Bronchial epithelial cell (primary cell): Measurements from ENCODE around the gene MINDY3. TPM values are rescaled to one million over a fixed set of nuclear protein-coding genes. Genes with fewer than 3 reads are reported as not detected.

ENCODE experiments used
- DNase-seq: peaks from one replicate; pipeline ENCODE4 v3.0.0-alpha.2; 2010; ENCODE audit warnings: low read depth
- FAIRE-seq: peaks from 2 replicates; lab custom pipeline; 2011; peaks lifted over from hg19 to GRCh38; lab: Jason Lieb, UNC
- H3K27me3 ChIP-seq: 2 replicates; pipeline ENCODE4 v1.5.1; 2011; ENCODE audit warnings: low read length; ENCODE audit not compliant: control insufficient read depth, insufficient read depth
- H3K36me3 ChIP-seq: 2 replicates; pipeline ENCODE4 v1.5.1; 2011; ENCODE audit warnings: low read length; ENCODE audit not compliant: control insufficient read depth, insufficient read depth
- H3K4me3 ChIP-seq: 2 replicates; pipeline ENCODE4 v1.5.1; 2011; ENCODE audit warnings: mild to moderate bottlenecking, low read depth, low read length, control low read depth
- total RNA-seq: library from RNA; depleted of rRNA; stranded (reverse); fragments of >200 nt; gene quantifications from 2 replicates; pipeline ENCODE4 v1.2.1, GENCODE V29; 2014
- TF ChIP-seq, protein P1 (sequence below): IDR thresholded peaks from 2 replicates; pipeline ENCODE4 v1.5.1; 2011; ENCODE audit warnings: mild to moderate bottlenecking, moderate library complexity, low read length, control low read depth, inconsistent platforms; ENCODE audit not compliant: insufficient read depth, severe bottlenecking

Gene MINDY3
- total RNA-seq, 1 donor from 2014 or later: 19.7 TPM

DNA sequence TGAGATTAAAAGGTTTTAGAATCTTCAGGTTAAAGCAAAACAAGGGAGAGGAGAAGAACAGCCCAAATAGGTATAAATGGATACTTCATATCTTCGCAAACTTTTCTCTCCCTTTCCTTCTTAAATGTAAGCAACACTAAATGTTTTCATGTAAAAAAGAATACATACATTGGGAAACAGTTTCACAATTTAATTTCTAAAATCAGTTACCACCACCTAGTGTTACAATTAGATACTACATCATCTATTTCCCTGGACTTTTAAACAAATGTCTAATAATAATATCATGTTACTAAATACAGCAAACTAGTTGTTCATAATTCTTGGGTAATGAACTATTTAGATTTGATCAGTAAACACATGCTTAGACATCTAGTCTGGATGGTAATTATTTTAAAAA lies 35.8 kb downstream of the MINDY3 start:
- no peak overlapping the region for H3K4me3 ChIP-seq
- no peaks in the 10 kb centered on the region for H3K27me3 ChIP-seq
- DNase-seq: peak; percentile 52
- no peaks in the 10 kb centered on the region for H3K36me3 ChIP-seq
- no peak for FAIRE-seq
- TF ChIP-seq, protein P1, sequence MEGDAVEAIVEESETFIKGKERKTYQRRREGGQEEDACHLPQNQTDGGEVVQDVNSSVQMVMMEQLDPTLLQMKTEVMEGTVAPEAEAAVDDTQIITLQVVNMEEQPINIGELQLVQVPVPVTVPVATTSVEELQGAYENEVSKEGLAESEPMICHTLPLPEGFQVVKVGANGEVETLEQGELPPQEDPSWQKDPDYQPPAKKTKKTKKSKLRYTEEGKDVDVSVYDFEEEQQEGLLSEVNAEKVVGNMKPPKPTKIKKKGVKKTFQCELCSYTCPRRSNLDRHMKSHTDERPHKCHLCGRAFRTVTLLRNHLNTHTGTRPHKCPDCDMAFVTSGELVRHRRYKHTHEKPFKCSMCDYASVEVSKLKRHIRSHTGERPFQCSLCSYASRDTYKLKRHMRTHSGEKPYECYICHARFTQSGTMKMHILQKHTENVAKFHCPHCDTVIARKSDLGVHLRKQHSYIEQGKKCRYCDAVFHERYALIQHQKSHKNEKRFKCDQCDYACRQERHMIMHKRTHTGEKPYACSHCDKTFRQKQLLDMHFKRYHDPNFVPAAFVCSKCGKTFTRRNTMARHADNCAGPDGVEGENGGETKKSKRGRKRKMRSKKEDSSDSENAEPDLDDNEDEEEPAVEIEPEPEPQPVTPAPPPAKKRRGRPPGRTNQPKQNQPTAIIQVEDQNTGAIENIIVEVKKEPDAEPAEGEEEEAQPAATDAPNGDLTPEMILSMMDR: no peak

DNA sequence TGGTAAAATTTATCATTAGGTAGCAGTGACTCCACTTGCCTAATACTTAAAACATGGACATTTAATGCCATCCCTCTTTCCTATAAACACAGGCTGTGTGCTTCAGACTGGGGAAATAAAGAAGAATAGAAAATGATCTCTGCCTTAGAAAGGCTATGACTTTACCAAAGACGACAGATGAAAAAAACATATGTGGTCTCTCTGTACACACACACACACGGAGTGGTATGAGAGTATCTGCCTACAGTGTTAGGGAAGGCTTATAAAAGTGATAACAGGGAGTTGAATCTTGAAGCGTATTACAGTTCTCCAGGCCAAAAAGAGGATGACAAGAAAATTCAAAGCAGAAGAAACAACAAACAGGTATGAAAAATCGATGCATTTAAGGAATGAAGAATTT lies 38.2 kb downstream of the MINDY3 start:
- DNase-seq (no peak), FAIRE-seq (no peak)
- TF ChIP-seq, protein P1: no peak
- Histone ChIP-seq H3K36me3 (no peaks in the 10 kb centered on the region), H3K4me3 (no peak overlapping the region), H3K27me3 (no peaks in the 10 kb centered on the region)

DNA sequence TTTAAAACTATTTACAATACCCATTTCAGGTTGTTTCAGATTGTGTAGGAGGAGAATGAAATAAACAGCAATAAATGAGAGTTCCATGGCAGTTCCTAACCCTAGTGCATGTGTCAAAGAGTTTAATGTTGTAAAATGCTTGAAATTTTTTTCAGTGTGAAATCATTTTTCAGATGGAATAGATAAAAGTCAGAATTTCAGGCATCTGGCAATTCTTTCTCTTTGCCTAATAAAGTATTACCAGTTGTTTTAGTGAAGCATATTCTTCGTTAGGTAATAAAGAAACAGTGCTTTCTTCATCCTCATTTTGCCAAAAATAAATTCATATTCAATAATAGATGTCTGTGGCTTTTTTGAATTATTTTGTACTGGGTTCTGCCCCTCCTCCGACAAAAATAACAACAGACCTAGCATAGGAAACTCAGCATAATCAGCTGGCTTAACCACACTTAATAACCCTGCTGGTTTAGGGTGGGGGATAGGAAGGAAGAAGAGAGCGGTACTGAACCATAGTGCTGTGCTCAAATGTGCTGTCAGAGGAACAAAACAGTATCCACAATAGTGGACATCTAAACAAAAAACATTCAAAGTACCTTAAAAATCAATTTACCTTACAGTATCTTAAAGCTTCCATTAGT lies 39.1 kb downstream of the MINDY3 start:
- no peak for DNase-seq
- FAIRE-seq: no peak
- TF ChIP-seq, protein P1: no peak

DNA sequence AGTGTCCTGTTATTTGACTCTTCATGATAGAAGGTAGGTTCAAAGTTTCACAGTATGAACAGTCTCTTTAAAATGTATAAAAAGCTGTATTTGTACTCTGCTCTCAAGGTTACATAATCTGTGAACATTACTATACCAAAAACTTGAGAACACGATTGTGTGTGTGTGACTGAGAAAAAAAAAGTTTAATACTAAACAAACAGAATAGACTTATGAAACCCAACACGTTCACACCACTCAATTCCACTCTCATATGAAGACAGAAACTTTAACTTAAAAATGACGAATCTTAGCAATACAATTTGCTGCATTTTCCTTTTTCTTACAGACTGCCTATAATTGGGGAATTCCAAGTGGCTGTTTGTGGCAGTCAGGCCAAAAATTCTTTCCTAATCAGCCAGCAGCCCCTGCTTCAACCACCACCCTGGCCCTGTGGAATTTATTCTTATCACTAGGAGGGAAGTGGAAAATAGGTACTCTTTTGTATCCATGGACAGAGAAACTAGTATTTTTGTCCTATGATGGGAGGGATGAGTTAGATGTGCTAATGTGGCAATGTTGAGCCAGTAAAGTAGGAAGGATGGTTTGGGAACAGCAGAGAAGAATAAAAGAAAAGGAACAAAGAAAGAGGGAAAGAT lies 42.8 kb downstream of the MINDY3 start:
- no peak overlapping the region for H3K4me3 ChIP-seq
- no peak for DNase-seq
- no peaks in the 10 kb centered on the region for H3K27me3 ChIP-seq
- no peak for FAIRE-seq
- TF ChIP-seq, protein P1: no peak
- H3K36me3 ChIP-seq: no peaks in the 10 kb centered on the region

More for the DNA sequence above, 39.1 kb downstream of the MINDY3 start:
- Histone ChIP-seq H3K27me3 (no peaks in the 10 kb centered on the region), H3K36me3 (no peaks in the 10 kb centered on the region), H3K4me3 (no peak overlapping the region)

DNA sequence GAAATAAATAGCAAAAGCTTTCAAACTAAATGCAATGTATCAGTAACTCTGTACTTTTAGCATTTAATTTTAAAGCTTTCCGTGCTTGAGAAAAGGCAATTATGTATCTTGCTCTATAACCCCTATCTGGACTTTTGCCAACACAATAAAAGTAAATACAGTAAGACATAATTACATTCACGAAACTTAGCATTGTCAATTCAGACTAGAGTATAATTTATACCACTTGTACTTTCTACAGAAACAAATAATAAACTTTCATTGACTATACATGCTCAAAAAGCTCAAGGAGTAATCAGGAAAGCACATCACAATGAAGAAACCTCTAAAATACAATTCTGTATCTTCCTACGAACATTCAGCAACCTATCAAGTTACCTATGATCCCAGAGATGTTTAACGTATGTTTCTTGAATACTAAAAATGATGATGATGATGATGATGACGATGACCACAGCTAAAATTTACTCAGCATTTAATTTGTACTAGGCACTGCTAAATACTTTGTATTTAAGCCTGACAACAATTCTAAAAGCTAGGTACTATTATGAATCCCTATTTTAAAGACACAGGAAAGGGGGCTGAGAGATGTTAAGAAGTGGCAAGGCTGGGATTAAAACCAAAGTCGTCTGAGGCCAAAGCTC lies 44.9 kb downstream of the MINDY3 start:
- DNase-seq (no peak), FAIRE-seq (no peak)

More for the DNA sequence above, 44.9 kb downstream of the MINDY3 start:
- no peaks in the 10 kb centered on the region for H3K36me3 ChIP-seq
- H3K4me3 ChIP-seq: no peak overlapping the region
- TF ChIP-seq, protein P1: no peak
- H3K27me3 ChIP-seq: no peaks in the 10 kb centered on the region
